Brain microvascular endothelial cell (primary cell): Measurements from ENCODE around the gene NLGN4Y.

ENCODE experiments used
- DNase-seq: peaks from one replicate; pipeline ENCODE4 v3.0.0-alpha.2; 2020
- H3K27ac ChIP-seq: fragments of 250-450 bp; sonication (Bioruptor Pico); 2 replicates; pipeline ENCODE4 v1.5.1; 2020; ENCODE audit warnings: mild to moderate bottlenecking, moderate library complexity
- H3K27me3 ChIP-seq: fragments of 250-450 bp; sonication (Bioruptor Pico); replicated peaks from 2 replicates; pipeline ENCODE4 v1.5.1; 2020; ENCODE audit warnings: mild to moderate bottlenecking
- H3K36me3 ChIP-seq: fragments of 250-450 bp; sonication (Bioruptor Pico); replicated peaks from 2 replicates; pipeline ENCODE4 v1.5.1; 2020; ENCODE audit warnings: mild to moderate bottlenecking
- H3K4me3 ChIP-seq: 2 replicates; pipeline ENCODE4 v1.5.1; 2011; ENCODE audit warnings: low read depth, mild to moderate bottlenecking, control low read depth, low read length, moderate library complexity
- CTCF ChIP-seq: IDR thresholded peaks from 2 replicates; pipeline ENCODE4 v1.5.1; 2011; ENCODE audit warnings: low read depth, mild to moderate bottlenecking, moderate library complexity, low read length, control low read depth, inconsistent platforms; ENCODE audit errors: missing control alignments
- in situ Hi-C: cut with HindIII; loops from 2 replicates; pipeline ENCODE4 v1.10.0; 2017; ENCODE audit warnings: low sequenced_read_pairs, low pct_ligation_motif_present

NLGN4Y gene

GRCh38 chrY:14822906-14823305 is 298.6 kb downstream of the NLGN4Y start:
- Histone ChIP-seq H3K36me3 (no peaks in the 10 kb centered on the region), H3K27me3 (no peaks in the 10 kb centered on the region), H3K4me3 (no peak overlapping the region), H3K27ac (no peak overlapping the region)
- no peak for TF ChIP-seq CTCF
- no peak for DNase-seq
- in situ Hi-C loops = no loop called here

GRCh38 chrY:14824583-14824982 is 300.3 kb downstream of the NLGN4Y start:
- Histone ChIP-seq H3K4me3 (no peak overlapping the region), H3K36me3 (no peaks in the 10 kb centered on the region), H3K27ac (no peak overlapping the region), H3K27me3 (no peaks in the 10 kb centered on the region)
- no peak for DNase-seq
- in situ Hi-C loops = no loop called here
- TF ChIP-seq CTCF = no peak

GRCh38 chrY:14825728-14826127 is 301.4 kb downstream of the NLGN4Y start:
- H3K27me3 ChIP-seq = no peaks in the 10 kb centered on the region
- no peak overlapping the region for H3K4me3 ChIP-seq
- H3K36me3 ChIP-seq = no peaks in the 10 kb centered on the region
- no peak for DNase-seq
- in situ Hi-C loops = no loop called here
- TF ChIP-seq CTCF = no peak
- no peak overlapping the region for H3K27ac ChIP-seq

- H3K36me3 ChIP-seq = no peaks in the 10 kb centered on the region
- no peaks in the 10 kb centered on the region for H3K27me3 ChIP-seq
- in situ Hi-C loops = no loop called here
- no peak for DNase-seq
- H3K27ac ChIP-seq = no peak overlapping the region
- no peak overlapping the region for H3K4me3 ChIP-seq
- TF ChIP-seq CTCF = no peak
Measured at GRCh38 chrY:14828531-14828930, 304.2 kb downstream of the NLGN4Y start.

- DNase-seq = no peak
- Histone ChIP-seq H3K27me3 (no peaks in the 10 kb centered on the region), H3K4me3 (no peak overlapping the region), H3K27ac (no peak overlapping the region), H3K36me3 (no peaks in the 10 kb centered on the region)
- TF ChIP-seq CTCF = no peak
- in situ Hi-C loops = no loop called here
Measured at GRCh38 chrY:14829366-14829885, 305.1 kb downstream of the NLGN4Y start.
